Lower leg skin (tissue), 3 donors: ENCODE results near the gene SLC22A4.

ENCODE experiments used
- CTCF ChIP-seq, 3 donors: fragments of 450-650 bp; IDR thresholded peaks; one replicate each; pipeline ENCODE4 v1.5.1; 2016; ENCODE audit warnings: antibody characterized with exemption in 3 of 3, mild to moderate bottlenecking in 3 of 3, moderate library complexity in 2 of 3
- POLR2A ChIP-seq, 2 donors: fragments of 450-650 bp; IDR thresholded peaks; one replicate each; pipeline ENCODE4 v1.6.1; 2016 to 2017; ENCODE audit warnings: antibody characterized with exemption in 2 of 2, mild to moderate bottlenecking in 1 of 2, moderate library complexity in 1 of 2

DNA sequence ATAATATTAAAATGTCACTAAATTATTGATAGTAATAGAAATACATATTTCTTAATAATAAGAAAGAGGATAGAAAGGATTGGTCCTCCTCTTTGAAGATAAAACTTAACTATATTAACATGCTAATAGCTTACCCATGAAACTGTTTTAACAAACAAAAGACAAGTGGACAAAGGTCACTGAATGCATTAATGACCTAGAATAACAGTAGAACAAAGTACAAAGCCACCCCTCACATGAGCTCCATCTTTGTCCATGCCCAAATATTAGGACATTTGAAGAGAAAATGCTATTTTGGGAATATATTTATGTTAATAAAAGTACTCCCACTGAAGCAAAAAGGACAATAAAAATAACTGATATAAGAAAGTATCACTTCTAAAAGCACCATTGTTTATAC lies 41.2 kb downstream of the SLC22A4 start:
- TF ChIP-seq CTCF (IDR thresholded peaks at IDR 0.05) (no peak), POLR2A (IDR thresholded peaks at IDR 0.05) (no peak)
